HepG2 (cell line): ENCODE measurements around the gene PTPA. TPM values are rescaled to one million over a fixed set of nuclear protein-coding genes. Genes with fewer than 3 reads are reported as not detected.

Source experiments
- ERF ChIP-seq: IDR thresholded peaks from 2 replicates; pipeline ENCODE4 v1.6.1; 2018; ENCODE audit warnings: missing biosample characterization, missing genetic modification reagents
- HOMEZ ChIP-seq: IDR thresholded peaks from 2 replicates; pipeline ENCODE4 v1.6.1; 2016; ENCODE audit warnings: low read depth
- POGZ ChIP-seq: sonication (generic); formaldehyde crosslinking; IDR thresholded peaks from 2 replicates; pipeline ENCODE4 v1.4.0; 2020; ENCODE audit warnings: mild to moderate bottlenecking, missing genetic modification reagents
- PRDM15 ChIP-seq: sonication (generic); formaldehyde crosslinking; IDR thresholded peaks from 2 replicates; pipeline ENCODE4 v1.4.0; 2020; ENCODE audit warnings: missing genetic modification reagents
- STAT6 ChIP-seq: sonication (generic); formaldehyde crosslinking; IDR thresholded peaks from 2 replicates; pipeline ENCODE4 v1.4.0; 2020; ENCODE audit warnings: missing genetic modification reagents, mild to moderate bottlenecking, borderline replicate concordance
- TAF1 ChIP-seq: sonication (generic); formaldehyde crosslinking; IDR thresholded peaks from 2 replicates; pipeline ENCODE4 v1.4.0; 2020; ENCODE audit warnings: missing genetic modification reagents
- TRAFD1 ChIP-seq: sonication (generic); formaldehyde crosslinking; IDR thresholded peaks from 2 replicates; pipeline ENCODE4 v1.5.1; 2020; ENCODE audit warnings: missing genetic modification reagents, mild to moderate bottlenecking, borderline replicate concordance
- ZBTB38 ChIP-seq: sonication (generic); formaldehyde crosslinking; IDR thresholded peaks from 2 replicates; pipeline ENCODE4 v1.5.1; 2020; ENCODE audit warnings: mild to moderate bottlenecking, missing genetic modification reagents
- ZNF280D ChIP-seq: sonication (generic); formaldehyde crosslinking; IDR thresholded peaks from 2 replicates; pipeline ENCODE4 v1.5.1; 2020; ENCODE audit warnings: mild to moderate bottlenecking, missing genetic modification reagents
- ZNF576 ChIP-seq: sonication (generic); formaldehyde crosslinking; IDR thresholded peaks from 2 replicates; pipeline ENCODE4 v1.4.0; 2020; ENCODE audit warnings: mild to moderate bottlenecking, missing genetic modification reagents
- polyA plus RNA-seq, 8 experiments: library from polyadenylated mRNA; depleted of rRNA in 3 of 8; stranded (reverse) in 7 of 8; unstranded in 1 of 8; fragments of >200 nt; fragmentation: Illumina TruSeq in 4 of 8; extraction: Trizol in 4 of 8; gene quantifications; 2 replicates each; pipeline versions ENCODE4 v1.2.1 to v1.2.3, GENCODE V29; 2011 to 2016; ENCODE audit warnings: low read depth in 4 of 8, missing spikeins in 1 of 8, mixed read lengths in 1 of 8; ENCODE audit not compliant: insufficient read depth in 1 of 8
- total RNA-seq, 5 experiments: library from RNA; depleted of rRNA; stranded (reverse); fragments of >200 nt; fragmentation: Illumina TruSeq; extraction: Trizol; gene quantifications; 2 replicates each; pipeline ENCODE4 v1.2.3, GENCODE V29; 2016; ENCODE audit warnings: low read depth in 1 of 5

Gene PTPA
- total and polyA plus RNA-seq, 2 of the 13 experiments (the other 11 are each of a cell fraction or from before 2014, with no cell fraction given), result 79.3 to 105 TPM

- no peak for TF ChIP-seq ZNF576 (CRISPR knock-in tag)
- TF ChIP-seq ERF (CRISPR knock-in tag), result peak; percentile 47; the same call in 1 of the 2 replicates
- 0 out of 2 replicates have a peak, but pooled peaks have one; percentile 58 for TF ChIP-seq HOMEZ (CRISPR knock-in tag)
- TF ChIP-seq TAF1 (CRISPR knock-in tag), result peak; percentile 42; the same call in 1 of the 2 replicates
- no peak for TF ChIP-seq PRDM15
- peak; percentile 55; the same call in 1 of the 2 replicates for TF ChIP-seq TRAFD1 (CRISPR knock-in tag)
- TF ChIP-seq ZNF280D, result peak; percentile 30; the same call in 1 of the 2 replicates
- TF ChIP-seq ZBTB38 (CRISPR knock-in tag), result peak; percentile 89
- peak; percentile 63; the same call in 1 of the 2 replicates for TF ChIP-seq POGZ (CRISPR knock-in tag)
- no peak for TF ChIP-seq STAT6 (CRISPR knock-in tag)
Measured at GRCh38 chr9:129064499-129064908, 46.7 kb upstream of the PTPA start (continued).
